Colonic mucosa (tissue), 4 donors: Measurements from ENCODE around the gene FBXL14. TPM values are rescaled to one million over a fixed set of nuclear protein-coding genes. Genes with fewer than 3 reads are reported as not detected.

Experiments
- DNase-seq: peaks from one replicate; pipeline ENCODE4 v3.0.0-alpha.2; 2020
- H3K27ac ChIP-seq: fragments of 200-600 bp; one replicate; pipeline ENCODE4 v1.8.0; 2021
- H3K27me3 ChIP-seq: fragments of 200-600 bp; one replicate; pipeline ENCODE4 v1.8.0; 2021
- H3K36me3 ChIP-seq: fragments of 200-600 bp; one replicate; pipeline ENCODE4 v1.8.0; 2021
- H3K4me1 ChIP-seq: fragments of 200-600 bp; one replicate; pipeline ENCODE4 v1.8.0; 2021; ENCODE audit warnings: mild to moderate bottlenecking
- H3K4me3 ChIP-seq: fragments of 200-600 bp; one replicate; pipeline ENCODE4 v1.8.0; 2021
- H3K9ac ChIP-seq, 2 donors: one replicate each; pipeline ENCODE4 v1.7.0; 2013; ENCODE audit warnings: control low read depth in 2 of 2, low read depth in 2 of 2, low read length in 2 of 2
- H3K9me3 ChIP-seq: fragments of 200-600 bp; one replicate; pipeline ENCODE4 v1.8.0; 2021
- CTCF ChIP-seq: fragments of 200-600 bp; IDR thresholded peaks from one replicate; pipeline ENCODE4 v1.8.0; 2022; ENCODE audit warnings: antibody characterized with exemption, mild to moderate bottlenecking
- intact Hi-C: fragments of 100-400 bp; cut with DNase I; formaldehyde crosslinking; loops from one replicate; pipeline ENCODE4 v1.14.1; 2022
- total RNA-seq, 2 donors: library from RNA; stranded (reverse); fragmentation: NEBNext Ultra II Directional in 1 of 2; extraction: Animal tissue kit (Norgen Biotek cat#: 25700) in 1 of 2; gene quantifications; one replicate each; pipeline ENCODE4 v1.2.1, GENCODE V29; 2021
- donor health status: healthy.
- donor health status: DM: no; HTN: no; CAD: no.
- donor health status: DM: no; HTN: no; CAD: no.

Gene FBXL14
- total RNA-seq, 2 donors from 2014 or later = 32.3 to 37.4 TPM

- no peak for DNase-seq
- Histone ChIP-seq H3K4me1 (peaks cover 20% of the 10 kb centered on the region), H3K4me3 (no peak overlapping the region), H3K27me3 (no peaks in the 10 kb centered on the region), H3K9me3 (no peaks in the 10 kb centered on the region), H3K36me3 (no peaks in the 10 kb centered on the region), H3K9ac (no peak overlapping the region), H3K27ac (no peak overlapping the region)
- no peak for TF ChIP-seq CTCF
- intact Hi-C loops = no loop called here
Observed at GRCh38 chr12:1573960-1574864, 20.2 kb downstream of the FBXL14 start.

GRCh38 chr12:1572731-1573130 is 21.6 kb downstream of the FBXL14 start:
- Histone ChIP-seq H3K27ac (no peak overlapping the region), H3K9ac (no peak overlapping the region), H3K27me3 (no peaks in the 10 kb centered on the region), H3K4me1 (peaks cover 20% of the 10 kb centered on the region), H3K4me3 (no peak overlapping the region), H3K36me3 (no peaks in the 10 kb centered on the region), H3K9me3 (no peaks in the 10 kb centered on the region)
- no peak for TF ChIP-seq CTCF
- DNase-seq = no peak
- intact Hi-C loops = no loop called here

- no peaks in the 10 kb centered on the region for H3K27me3 ChIP-seq
- no peak for TF ChIP-seq CTCF
- H3K9ac ChIP-seq = no peak overlapping the region
- no peak overlapping the region for H3K27ac ChIP-seq
- no peak for DNase-seq
- no peaks in the 10 kb centered on the region for H3K9me3 ChIP-seq
- no peaks in the 10 kb centered on the region for H3K4me1 ChIP-seq
- intact Hi-C loops = no loop called here
- no peaks in the 10 kb centered on the region for H3K36me3 ChIP-seq
- no peak overlapping the region for H3K4me3 ChIP-seq
Observed at GRCh38 chr12:1567852-1568251, 26.5 kb downstream of the FBXL14 start.

GRCh38 chr12:1566449-1567135 is 27.8 kb downstream of the FBXL14 start:
- Histone ChIP-seq H3K9ac (no peak overlapping the region), H3K9me3 (no peaks in the 10 kb centered on the region), H3K27me3 (no peaks in the 10 kb centered on the region), H3K4me1 (no peaks in the 10 kb centered on the region), H3K4me3 (no peak overlapping the region), H3K27ac (no peak overlapping the region), H3K36me3 (no peaks in the 10 kb centered on the region)
- intact Hi-C loops = no loop called here
- no peak for TF ChIP-seq CTCF
- DNase-seq = no peak

GRCh38 chr12:1565172-1565571 is 29.2 kb downstream of the FBXL14 start:
- no peak for DNase-seq
- intact Hi-C loops = no loop called here
- H3K4me3 ChIP-seq = no peak overlapping the region
- H3K36me3 ChIP-seq = no peaks in the 10 kb centered on the region
- no peak overlapping the region for H3K27ac ChIP-seq
- TF ChIP-seq CTCF = no peak
- no peaks in the 10 kb centered on the region for H3K4me1 ChIP-seq
- H3K9ac ChIP-seq = no peak overlapping the region
- H3K9me3 ChIP-seq = no peaks in the 10 kb centered on the region
- no peaks in the 10 kb centered on the region for H3K27me3 ChIP-seq
